ENCODE measurements around the gene NRM. TPM values are rescaled to one million over a fixed set of nuclear protein-coding genes. Genes with fewer than 3 reads are reported as not detected.

Gene NRM
- total and polyA plus RNA-seq, 2 of the 13 experiments (the other 11 are each of a cell fraction or from before 2014, with no cell fraction given) = 12.5 to 16.0 TPM

DNA sequence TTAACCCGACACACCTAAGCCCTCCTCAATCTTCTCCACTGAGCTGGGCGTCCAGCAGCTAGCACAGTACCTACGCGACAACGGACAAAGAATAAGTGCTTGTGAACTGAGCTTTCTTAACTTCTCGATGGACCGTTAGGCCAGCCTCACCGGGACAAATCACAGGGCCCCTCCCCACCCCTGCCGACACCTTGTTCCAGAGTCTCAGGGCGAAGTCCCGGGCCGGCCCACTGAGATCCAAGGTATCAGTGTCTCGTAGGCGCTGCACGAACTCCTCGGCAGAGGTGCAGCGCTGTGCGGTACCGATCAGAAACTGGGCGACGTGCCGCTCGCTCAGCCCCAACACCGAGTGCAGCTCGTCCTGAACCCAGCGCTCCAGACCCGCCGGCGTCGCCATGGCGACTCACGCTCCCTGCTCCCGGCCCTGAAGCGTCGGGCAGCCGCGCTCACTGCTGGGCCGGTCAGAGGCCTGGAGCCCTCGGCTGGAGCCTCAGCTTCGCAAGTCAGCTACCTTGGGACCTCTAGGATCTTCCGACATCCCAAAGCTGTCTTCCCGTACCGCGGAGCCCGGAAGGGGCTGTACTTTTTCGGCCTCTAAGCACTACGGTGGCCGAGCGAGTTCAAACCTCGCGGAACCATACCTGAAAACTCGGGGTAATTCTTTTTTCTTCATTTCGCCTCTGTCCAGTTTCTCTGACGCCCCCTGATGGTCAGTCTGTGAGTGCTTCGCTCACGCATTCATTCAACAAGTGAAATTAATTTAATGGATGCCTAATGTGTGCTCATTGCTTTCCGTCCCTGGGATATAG, 18.1 kb downstream of the NRM start, which contains the start of gene DHX16 (continued):
- TF ChIP-seq POLR2AphosphoS2 (IDR thresholded peaks at IDR 0.05; ENCODE audit: low read depth, low read length) = no peak
- TF ChIP-seq ZHX2 (IDR thresholded peaks at IDR 0.05; ENCODE audit: low read depth) = peak; percentile 62; the same call in 1 of the 2 replicates
- 0 out of 2 replicates have a peak, but pooled peaks have one; percentile 15 for TF ChIP-seq ZHX2 (CRISPR knock-in tag; IDR thresholded peaks at IDR 0.05; ENCODE audit: borderline replicate concordance)
- TF ChIP-seq ZNF143 (CRISPR knock-in tag; IDR thresholded peaks at IDR 0.05) = peak; percentile 30; the same call in 1 of the 2 replicates
- peak; percentile 32 for TF ChIP-seq AGO1 (IDR thresholded peaks at IDR 0.05; ENCODE audit: low read depth, low read length, poor library complexity, severe bottlenecking)
- peak; percentile 82; the same call in 1 of the 2 replicates for TF ChIP-seq SMYD3 (CRISPR knock-in tag; IDR thresholded peaks at IDR 0.05)
- peak; percentile 87; the same call in 1 of the 2 replicates for TF ChIP-seq NFATC3 (CRISPR knock-in tag; IDR thresholded peaks at IDR 0.05)
- TF ChIP-seq TARDBP (CRISPR knock-in tag; IDR thresholded peaks at IDR 0.05) = peak; percentile 84
- no peak for TF ChIP-seq NR2F1 (CRISPR knock-in tag; IDR thresholded peaks at IDR 0.05)
- TF ChIP-seq ZSCAN22 (CRISPR knock-in tag; IDR thresholded peaks at IDR 0.05) = no peak
- TF ChIP-seq MIXL1 (CRISPR knock-in tag; IDR thresholded peaks at IDR 0.05) = peak; percentile 95
- peak; percentile 80 for TF ChIP-seq ZNF883 (CRISPR knock-in tag; IDR thresholded peaks at IDR 0.05; ENCODE audit: not compliant biosample characterization)
- 0 out of 2 replicates have a peak, but pooled peaks have one; percentile 26 for TF ChIP-seq ONECUT2 (CRISPR knock-in tag; IDR thresholded peaks at IDR 0.05)
- no peak for TF ChIP-seq MBNL3 (CRISPR knock-in tag; conservative IDR thresholded peaks at IDR 0.05)
- peak; percentile 97 for TF ChIP-seq ELF3 (CRISPR knock-in tag; IDR thresholded peaks at IDR 0.05)
- no peak for TF ChIP-seq CENPBD1 (CRISPR knock-in tag; IDR thresholded peaks at IDR 0.05; ENCODE audit: borderline replicate concordance, low read depth)
- TF ChIP-seq, protein P1, sequence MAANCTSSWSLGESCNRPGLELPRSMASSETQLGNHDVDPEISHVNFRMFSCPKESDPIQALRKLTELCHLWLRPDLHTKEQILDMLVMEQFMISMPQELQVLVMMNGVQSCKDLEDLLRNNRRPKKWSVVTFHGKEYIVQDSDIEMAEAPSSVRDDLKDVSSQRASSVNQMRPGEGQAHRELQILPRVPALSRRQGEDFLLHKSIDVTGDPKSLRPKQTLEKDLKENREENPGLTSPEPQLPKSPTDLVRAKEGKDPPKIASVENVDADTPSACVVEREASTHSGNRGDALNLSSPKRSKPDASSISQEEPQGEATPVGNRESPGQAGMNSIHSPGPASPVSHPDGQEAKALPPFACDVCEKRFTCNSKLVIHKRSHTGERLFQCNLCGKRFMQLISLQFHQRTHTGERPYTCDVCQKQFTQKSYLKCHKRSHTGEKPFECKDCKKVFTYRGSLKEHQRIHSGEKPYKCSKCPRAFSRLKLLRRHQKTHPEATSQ (CRISPR knock-in tag; IDR thresholded peaks at IDR 0.05; ENCODE audit: borderline replicate concordance) = peak; percentile 73; the same call in 1 of the 2 replicates
- TF ChIP-seq RFXANK (CRISPR knock-in tag; IDR thresholded peaks at IDR 0.05) = peak; percentile 63; the same call in 1 of the 2 replicates
- peak; percentile 16; the same call in 1 of the 2 replicates for TF ChIP-seq PATZ1 (CRISPR knock-in tag; IDR thresholded peaks at IDR 0.05)
- 0 out of 2 replicates have a peak, but pooled peaks have one; percentile 77 for TF ChIP-seq ZNF616 (CRISPR knock-in tag; IDR thresholded peaks at IDR 0.05; ENCODE audit: low read depth)

Data from HepG2 (cell line).